Measurements from ENCODE around the gene SSB.

The SSB gene

GRCh38 chr2:169767243-169767888 is 31.3 kb upstream of the SSB start:
- H3K27me3 ChIP-seq (replicated peaks; ENCODE audit: insufficient read depth, low read length), result peaks cover 23% of the 10 kb centered on the region
- H3K9me3 ChIP-seq (replicated peaks; ENCODE audit: insufficient read depth, low read length), result no peaks in the 10 kb centered on the region
- no peaks in the 10 kb centered on the region for H3F3A ChIP-seq (ENCODE audit: insufficient read depth, low read length)
- no peaks in the 10 kb centered on the region for H4K20me1 ChIP-seq (ENCODE audit: insufficient read depth, low read length)
- H3K79me2 ChIP-seq (ENCODE audit: low read length), result no peaks in the 10 kb centered on the region
- H3K4me1 ChIP-seq (ENCODE audit: low read length), result no peaks in the 10 kb centered on the region
- peak overlapping the region; percentile 7; the same call in 1 of the 2 replicates for H2AFZ ChIP-seq (ENCODE audit: low read length)
- H3K4me3 ChIP-seq (ENCODE audit: low read length), result no peak overlapping the region
- peak overlapping the region; percentile 64; the same call in 1 of the 2 replicates for H3K4me2 ChIP-seq (ENCODE audit: low read depth, low read length)
- no peaks in the 10 kb centered on the region for H3K36me3 ChIP-seq (replicated peaks; ENCODE audit: insufficient read depth, low read length)
- H3K9ac ChIP-seq (ENCODE audit: low read length), result no peak overlapping the region
- TF ChIP-seq EZH2 (optimal IDR thresholded peaks at IDR 0.05; ENCODE audit: low read depth, low read length), result no peak
- TF ChIP-seq CTCF (IDR thresholded peaks at IDR 0.05; ENCODE audit: low read length), result peak; percentile 80
- no peak for TF ChIP-seq EZH2phosphoT487 (IDR thresholded peaks at IDR 0.05; ENCODE audit: low read length)
- no peaks in the 10 kb centered on the region for H3K9me2 ChIP-seq (replicated peaks; ENCODE audit: insufficient read depth, low read length)
- no peak overlapping the region for H3K27ac ChIP-seq (ENCODE audit: low read length)
- peak; percentile 66 for DNase-seq

DNA sequence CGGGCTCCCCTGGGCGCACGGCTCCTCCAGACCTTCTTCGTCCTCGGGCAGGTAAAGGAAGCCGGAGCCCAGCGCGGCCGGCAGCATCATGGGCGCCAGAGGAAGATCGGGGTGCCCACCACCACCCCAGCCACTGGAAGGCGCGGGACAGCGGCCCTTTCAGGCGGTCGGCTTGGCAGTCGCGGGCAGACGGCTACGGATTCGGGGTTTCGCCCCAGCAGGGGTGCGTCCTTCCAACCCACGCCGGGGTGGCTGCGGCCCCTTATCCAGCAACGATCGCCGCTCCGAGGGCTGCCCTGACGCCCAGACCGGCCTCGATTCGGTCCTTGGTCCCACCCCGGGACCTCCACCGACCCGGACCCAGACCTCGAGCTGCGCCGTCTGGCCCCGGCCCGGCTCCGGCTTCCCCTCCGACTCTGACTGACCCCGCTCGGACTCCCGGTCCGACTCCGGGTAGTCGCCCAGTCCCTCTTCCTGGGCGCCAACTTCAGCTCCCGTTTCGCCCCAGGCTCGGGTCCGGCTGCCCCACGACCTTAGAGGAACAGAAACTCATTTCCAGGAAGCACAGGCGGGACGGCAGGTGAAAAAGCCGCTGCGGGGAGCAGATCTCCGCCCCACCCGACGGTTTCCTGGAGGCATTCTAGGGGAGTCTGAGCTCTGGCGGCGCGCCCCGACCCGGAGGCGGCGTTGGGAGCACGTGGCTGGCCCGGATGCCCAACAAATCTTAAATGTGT is 30.2 kb upstream of the SSB start:
- peak overlapping the region; percentile 7; the same call in 1 of the 2 replicates for H2AFZ ChIP-seq (ENCODE audit: low read length)
- peak overlapping the region; percentile 64; the same call in 1 of the 2 replicates for H3K4me2 ChIP-seq (ENCODE audit: low read depth, low read length)
- H3F3A ChIP-seq (ENCODE audit: insufficient read depth, low read length), result no peaks in the 10 kb centered on the region
- H3K4me1 ChIP-seq (ENCODE audit: low read length), result no peaks in the 10 kb centered on the region
- no peak overlapping the region for H3K9ac ChIP-seq (ENCODE audit: low read length)
- H3K9me3 ChIP-seq (replicated peaks; ENCODE audit: insufficient read depth, low read length), result no peaks in the 10 kb centered on the region
- H3K79me2 ChIP-seq (ENCODE audit: low read length), result no peaks in the 10 kb centered on the region
- no peak for DNase-seq
- peaks cover 23% of the 10 kb centered on the region for H3K27me3 ChIP-seq (replicated peaks; ENCODE audit: insufficient read depth, low read length)
- H3K27ac ChIP-seq (ENCODE audit: low read length), result no peak overlapping the region
- no peaks in the 10 kb centered on the region for H3K36me3 ChIP-seq (replicated peaks; ENCODE audit: insufficient read depth, low read length)
- peak overlapping the region; percentile 54 for H3K4me3 ChIP-seq (ENCODE audit: low read length)
- no peaks in the 10 kb centered on the region for H3K9me2 ChIP-seq (replicated peaks; ENCODE audit: insufficient read depth, low read length)
- H4K20me1 ChIP-seq (ENCODE audit: insufficient read depth, low read length), result no peaks in the 10 kb centered on the region
- TF ChIP-seq EZH2phosphoT487 (IDR thresholded peaks at IDR 0.05; ENCODE audit: low read length), result no peak
- no peak for TF ChIP-seq CTCF (IDR thresholded peaks at IDR 0.05; ENCODE audit: low read length)
- TF ChIP-seq EZH2 (optimal IDR thresholded peaks at IDR 0.05; ENCODE audit: low read depth, low read length), result no peak

DNA sequence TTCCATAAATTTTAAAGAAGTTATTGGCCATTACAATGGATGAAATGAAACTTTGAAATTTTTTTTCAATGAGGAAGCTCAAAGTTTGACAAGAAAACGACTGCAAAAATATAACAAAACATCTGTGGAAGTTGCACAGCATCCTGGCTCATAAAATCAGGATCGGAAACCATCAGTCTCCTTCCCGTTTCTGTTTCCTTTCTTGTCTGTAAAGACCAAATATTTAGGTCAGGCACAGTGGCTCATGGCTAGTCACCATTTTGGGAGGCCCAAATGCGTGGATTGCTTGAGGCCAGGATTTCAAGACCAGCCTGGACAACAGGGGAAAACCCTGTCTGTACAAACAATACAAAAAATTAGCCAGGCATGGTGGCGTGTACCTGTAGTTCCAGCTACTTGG is 27.6 kb upstream of the SSB start:
- H2AFZ ChIP-seq (ENCODE audit: low read length), result no peak overlapping the region
- no peak overlapping the region for H3K27ac ChIP-seq (ENCODE audit: low read length)
- no peak overlapping the region for H3K4me2 ChIP-seq (ENCODE audit: low read depth, low read length)
- H3K79me2 ChIP-seq (ENCODE audit: low read length), result no peaks in the 10 kb centered on the region
- DNase-seq, result no peak
- no peaks in the 10 kb centered on the region for H3K9me2 ChIP-seq (replicated peaks; ENCODE audit: insufficient read depth, low read length)
- no peaks in the 10 kb centered on the region for H3K4me1 ChIP-seq (ENCODE audit: low read length)
- H4K20me1 ChIP-seq (ENCODE audit: insufficient read depth, low read length), result no peaks in the 10 kb centered on the region
- no peak for TF ChIP-seq EZH2phosphoT487 (IDR thresholded peaks at IDR 0.05; ENCODE audit: low read length)
- TF ChIP-seq CTCF (IDR thresholded peaks at IDR 0.05; ENCODE audit: low read length), result no peak
- no peak for TF ChIP-seq EZH2 (optimal IDR thresholded peaks at IDR 0.05; ENCODE audit: low read depth, low read length)
- H3K9ac ChIP-seq (ENCODE audit: low read length), result no peak overlapping the region
- H3F3A ChIP-seq (ENCODE audit: insufficient read depth, low read length), result no peaks in the 10 kb centered on the region
- no peaks in the 10 kb centered on the region for H3K9me3 ChIP-seq (replicated peaks; ENCODE audit: insufficient read depth, low read length)
- H3K4me3 ChIP-seq (ENCODE audit: low read length), result no peak overlapping the region
- H3K27me3 ChIP-seq (replicated peaks; ENCODE audit: insufficient read depth, low read length), result peaks cover 23% of the 10 kb centered on the region
- no peaks in the 10 kb centered on the region for H3K36me3 ChIP-seq (replicated peaks; ENCODE audit: insufficient read depth, low read length)
